Measurements from ENCODE around the gene PI4KB. TPM values are rescaled to one million over a fixed set of nuclear protein-coding genes. Genes with fewer than 3 reads are reported as not detected.
A peak's percentile ranks its signal among the peaks of the same experiment; 100 is the strongest.

Gene PI4KB
- total RNA-seq, 1 donor from 2014 or later, result 59.5 TPM

DNA sequence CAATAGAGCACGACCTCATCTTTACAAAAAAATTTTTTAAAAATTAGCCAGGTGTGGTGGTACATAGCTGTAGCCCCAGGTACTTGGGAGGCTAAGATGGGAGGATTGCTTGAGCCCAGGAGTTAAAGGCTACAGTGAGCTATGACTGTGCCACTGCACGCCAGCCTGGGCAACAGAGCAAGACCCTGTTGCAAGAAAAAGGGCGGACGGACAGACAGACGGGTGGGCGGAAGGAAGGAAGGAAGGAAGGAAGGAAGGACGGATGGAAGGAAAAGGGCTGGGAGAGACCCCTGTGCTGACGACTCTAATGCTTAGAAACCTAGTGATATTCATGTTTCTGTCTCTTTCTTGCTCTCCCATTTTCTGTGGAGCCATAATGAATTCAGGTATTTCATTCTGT, 14.4 kb downstream of the PI4KB start:
- DNase-seq (ENCODE audit: low read depth), result no peak

GRCh38 chr1:151312411-151312810, 14.8 kb downstream of the PI4KB start:
- no peak for DNase-seq (ENCODE audit: low read depth)

- DNase-seq (ENCODE audit: low read depth), result peak; percentile 98
Measured at GRCh38 chr1:151311589-151312331, 15.5 kb downstream of the PI4KB start.

GRCh38 chr1:151311011-151311410, 16.2 kb downstream of the PI4KB start:
- no peak for DNase-seq (ENCODE audit: low read depth)

DNA sequence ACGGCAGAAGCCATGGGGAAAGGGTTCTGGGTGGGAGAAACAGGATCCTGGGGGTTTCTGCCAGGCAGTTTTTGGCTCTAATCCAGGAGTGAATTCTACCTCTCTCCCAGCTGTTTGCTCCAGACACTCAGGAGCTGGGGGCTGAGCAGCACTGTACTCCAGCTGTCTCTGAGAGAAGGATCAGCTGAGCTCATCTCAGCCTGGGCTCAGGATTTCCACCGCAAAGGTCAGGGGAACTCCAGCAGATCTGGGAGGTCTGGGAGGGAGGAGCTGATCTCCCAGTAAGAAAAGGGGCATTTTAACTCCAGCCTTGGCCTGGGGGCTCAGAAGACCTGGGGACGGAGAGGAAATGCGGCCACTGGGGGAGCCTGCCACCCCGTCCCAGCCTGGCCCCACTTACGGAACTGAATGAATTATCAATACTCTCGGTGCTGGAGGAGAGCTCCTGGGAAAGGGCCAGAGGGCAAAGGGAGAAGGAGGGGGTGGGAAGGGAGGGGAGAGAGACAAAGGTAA, 17.3 kb downstream of the PI4KB start:
- DNase-seq (ENCODE audit: low read depth), result peak; percentile 92

DNA sequence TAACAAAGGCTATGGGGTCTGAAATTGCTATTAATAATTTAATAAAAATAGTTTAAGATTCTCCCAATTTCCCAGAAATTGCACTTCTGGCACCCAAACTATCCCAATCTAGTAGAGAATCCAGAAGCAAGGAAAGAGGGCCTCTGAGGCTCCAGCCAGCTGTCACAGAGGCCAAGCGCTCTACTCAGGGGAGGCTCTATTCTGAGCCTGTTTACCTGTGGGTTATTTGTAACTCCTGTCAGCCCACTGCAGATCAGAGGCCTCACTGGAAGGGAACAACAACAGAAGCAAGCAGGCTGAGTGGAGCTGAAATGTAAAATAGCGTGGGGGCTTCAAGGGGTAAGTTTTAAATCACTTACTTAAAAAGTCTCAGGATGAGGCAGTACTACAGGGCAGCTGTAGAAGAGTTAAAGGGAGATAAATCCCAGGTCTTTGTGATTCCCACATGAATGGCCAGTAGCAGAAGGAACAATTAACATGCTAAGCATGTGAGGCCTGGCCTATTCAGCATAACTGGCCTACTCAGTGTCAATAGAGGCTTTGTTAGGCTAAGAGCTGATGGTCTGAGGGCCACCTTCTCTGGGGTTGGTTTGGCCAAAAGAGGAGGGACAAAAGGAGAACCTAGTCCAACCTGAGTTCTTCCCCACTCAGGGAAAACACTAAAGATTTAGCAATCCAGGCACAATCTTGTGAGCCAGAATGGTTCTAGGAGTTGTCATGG, 32.3 kb downstream of the PI4KB start:
- no peak for DNase-seq (ENCODE audit: low read depth)

GRCh38 chr1:151293093-151293492, 34.1 kb downstream of the PI4KB start:
- DNase-seq (ENCODE audit: low read depth), result no peak

DNA sequence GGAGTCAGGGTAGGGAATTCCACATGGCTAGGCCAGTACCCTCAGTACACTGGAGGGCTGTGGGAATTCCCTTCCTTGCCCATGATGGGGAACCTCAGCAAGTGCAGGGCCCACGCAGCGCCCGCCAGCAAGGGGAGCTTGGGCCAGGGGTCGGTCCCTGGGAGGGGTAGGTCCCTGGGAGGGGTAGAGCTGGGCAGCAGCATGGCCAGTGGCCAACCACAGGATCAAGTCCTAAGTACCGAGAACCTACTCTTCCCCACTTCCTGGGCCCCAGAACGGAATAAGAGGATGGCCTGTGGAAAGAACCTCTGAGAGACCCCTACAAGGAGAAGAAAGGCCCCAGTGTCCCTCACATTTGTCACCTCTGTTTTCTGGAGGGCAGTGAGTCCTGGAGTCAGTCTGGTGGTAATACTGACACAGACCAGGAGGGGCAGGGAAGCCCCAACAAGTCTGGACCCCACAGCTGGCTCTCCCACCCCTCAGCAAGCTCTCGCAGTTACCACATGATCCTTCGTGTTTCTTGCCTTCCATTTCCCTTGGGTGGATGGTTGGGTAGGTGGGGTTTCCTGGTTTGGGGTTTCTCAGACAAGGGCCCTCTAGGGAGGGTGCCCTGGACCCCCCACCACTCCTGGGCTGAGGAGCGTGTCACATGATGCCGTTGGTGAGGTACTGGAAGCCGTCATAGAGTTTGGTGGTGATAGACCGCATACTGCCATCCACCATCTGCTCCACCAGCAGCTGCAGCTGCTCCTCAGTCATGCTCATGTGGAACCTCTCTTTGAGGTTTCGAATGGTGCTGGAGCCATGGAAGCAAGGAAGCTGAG, 34.8 kb downstream of the PI4KB start:
- peak; percentile 92 for DNase-seq (ENCODE audit: low read depth)

- DNase-seq (ENCODE audit: low read depth), result no peak
Measured at GRCh38 chr1:151290709-151291303, 36.4 kb downstream of the PI4KB start.

DNA sequence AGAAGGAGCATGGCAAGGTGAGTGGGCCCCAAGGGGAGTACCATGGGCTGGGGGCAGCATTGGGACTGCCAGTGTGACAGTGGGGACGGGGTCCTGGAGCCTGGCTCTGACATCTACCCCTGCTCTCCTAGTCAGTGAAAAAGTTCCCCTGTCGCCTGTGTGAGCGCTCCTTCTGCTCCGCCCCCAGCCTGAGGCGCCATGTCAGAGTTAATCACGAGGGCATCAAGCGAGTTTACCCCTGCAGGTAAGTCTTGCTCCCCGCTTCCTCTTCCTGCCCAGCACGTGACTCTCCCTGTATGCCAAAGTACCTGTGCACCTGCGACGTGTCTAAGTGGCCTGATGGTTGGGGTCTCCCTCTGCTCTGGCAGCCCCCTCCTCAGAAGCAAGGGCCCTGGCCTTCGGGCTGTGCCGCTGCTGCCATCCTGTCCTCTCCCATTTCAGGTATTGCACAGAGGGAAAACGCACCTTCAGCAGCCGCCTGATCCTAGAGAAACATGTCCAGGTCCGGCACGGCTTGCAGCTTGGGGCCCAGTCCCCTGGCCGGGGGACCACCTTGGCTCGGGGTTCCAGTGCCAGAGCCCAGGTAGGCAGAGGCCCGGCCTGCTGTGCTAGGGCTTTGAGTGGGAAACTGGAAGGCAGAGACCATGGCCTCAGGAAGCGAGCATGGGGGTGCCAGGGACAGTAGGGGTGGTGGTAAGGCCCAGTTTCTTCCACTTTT, 37.1 kb downstream of the PI4KB start:
- no peak for DNase-seq (ENCODE audit: low read depth)

DNA sequence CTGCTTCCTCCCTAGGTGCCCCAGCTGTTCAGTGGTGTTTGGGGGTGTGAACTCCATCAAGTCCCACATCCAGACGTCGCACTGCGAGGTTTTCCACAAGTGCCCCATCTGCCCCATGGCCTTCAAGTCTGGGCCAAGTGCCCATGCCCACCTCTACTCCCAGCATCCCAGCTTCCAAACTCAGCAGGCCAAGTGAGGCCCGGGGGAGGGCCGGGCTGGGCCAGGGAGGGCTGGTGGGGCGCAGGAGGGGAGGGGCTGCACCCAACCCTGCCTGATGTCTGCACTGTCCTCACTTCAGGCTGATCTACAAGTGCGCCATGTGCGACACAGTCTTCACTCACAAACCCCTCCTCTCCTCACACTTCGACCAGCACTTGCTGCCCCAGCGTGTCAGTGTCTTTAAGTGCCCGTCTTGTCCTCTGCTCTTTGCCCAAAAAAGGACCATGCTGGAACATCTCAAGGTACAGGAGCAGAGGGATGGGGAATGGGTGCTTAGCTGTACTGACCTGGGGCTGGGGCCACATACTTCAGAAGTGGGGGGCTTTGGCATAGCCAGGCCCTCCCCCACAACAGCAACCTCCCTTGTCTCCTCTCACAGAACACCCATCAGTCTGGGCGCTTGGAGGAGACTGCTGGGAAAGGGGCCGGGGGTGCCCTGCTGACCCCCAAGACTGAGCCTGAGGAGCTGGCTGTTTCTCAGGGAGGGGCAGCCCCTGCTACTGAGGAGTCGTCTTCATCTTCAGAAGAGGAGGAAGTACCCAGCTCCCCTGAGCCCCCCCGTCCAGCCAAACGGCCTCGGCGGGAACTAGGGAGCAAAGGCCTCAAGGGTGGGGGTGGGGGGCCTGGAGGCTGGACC, 37.9 kb downstream of the PI4KB start:
- no peak for DNase-seq (ENCODE audit: low read depth)

- DNase-seq (ENCODE audit: low read depth), result no peak
Measured at GRCh38 chr1:151288502-151288901, 38.7 kb downstream of the PI4KB start.

GRCh38 chr1:151287767-151288500, 39.3 kb downstream of the PI4KB start:
- DNase-seq (ENCODE audit: low read depth), result no peak

GRCh38 chr1:151287341-151287699, 39.9 kb downstream of the PI4KB start:
- DNase-seq (ENCODE audit: low read depth), result no peak

DNA sequence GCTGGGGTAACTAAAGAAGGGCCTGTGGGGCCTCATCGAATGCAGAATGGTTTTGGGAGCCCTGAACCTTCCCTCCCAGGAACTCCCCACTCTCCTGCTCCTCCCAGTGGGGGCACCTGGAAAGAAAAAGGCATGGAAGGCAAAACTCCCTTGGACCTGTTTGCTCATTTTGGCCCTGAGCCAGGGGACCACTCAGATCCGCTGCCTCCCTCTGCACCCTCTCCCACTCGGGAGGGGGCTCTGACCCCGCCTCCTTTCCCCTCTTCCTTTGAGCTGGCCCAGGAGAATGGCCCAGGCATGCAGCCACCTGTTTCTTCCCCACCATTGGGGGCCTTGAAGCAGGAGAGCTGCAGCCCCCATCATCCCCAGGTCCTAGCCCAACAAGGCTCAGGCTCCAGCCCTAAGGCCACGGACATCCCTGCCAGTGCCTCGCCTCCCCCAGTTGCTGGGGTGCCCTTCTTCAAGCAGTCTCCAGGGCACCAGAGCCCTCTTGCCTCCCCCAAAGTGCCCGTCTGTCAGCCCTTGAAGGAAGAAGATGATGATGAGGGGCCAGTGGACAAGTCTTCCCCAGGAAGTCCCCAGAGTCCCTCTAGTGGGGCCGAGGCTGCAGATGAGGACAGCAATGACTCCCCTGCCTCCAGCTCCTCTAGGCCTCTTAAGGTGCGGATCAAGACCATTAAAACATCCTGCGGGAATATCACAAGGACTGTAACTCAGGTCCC, 40.4 kb downstream of the PI4KB start:
- DNase-seq (ENCODE audit: low read depth), result no peak

GRCh38 chr1:151284013-151284577, 43.1 kb downstream of the PI4KB start:
- no peak for DNase-seq (ENCODE audit: low read depth)

DNA sequence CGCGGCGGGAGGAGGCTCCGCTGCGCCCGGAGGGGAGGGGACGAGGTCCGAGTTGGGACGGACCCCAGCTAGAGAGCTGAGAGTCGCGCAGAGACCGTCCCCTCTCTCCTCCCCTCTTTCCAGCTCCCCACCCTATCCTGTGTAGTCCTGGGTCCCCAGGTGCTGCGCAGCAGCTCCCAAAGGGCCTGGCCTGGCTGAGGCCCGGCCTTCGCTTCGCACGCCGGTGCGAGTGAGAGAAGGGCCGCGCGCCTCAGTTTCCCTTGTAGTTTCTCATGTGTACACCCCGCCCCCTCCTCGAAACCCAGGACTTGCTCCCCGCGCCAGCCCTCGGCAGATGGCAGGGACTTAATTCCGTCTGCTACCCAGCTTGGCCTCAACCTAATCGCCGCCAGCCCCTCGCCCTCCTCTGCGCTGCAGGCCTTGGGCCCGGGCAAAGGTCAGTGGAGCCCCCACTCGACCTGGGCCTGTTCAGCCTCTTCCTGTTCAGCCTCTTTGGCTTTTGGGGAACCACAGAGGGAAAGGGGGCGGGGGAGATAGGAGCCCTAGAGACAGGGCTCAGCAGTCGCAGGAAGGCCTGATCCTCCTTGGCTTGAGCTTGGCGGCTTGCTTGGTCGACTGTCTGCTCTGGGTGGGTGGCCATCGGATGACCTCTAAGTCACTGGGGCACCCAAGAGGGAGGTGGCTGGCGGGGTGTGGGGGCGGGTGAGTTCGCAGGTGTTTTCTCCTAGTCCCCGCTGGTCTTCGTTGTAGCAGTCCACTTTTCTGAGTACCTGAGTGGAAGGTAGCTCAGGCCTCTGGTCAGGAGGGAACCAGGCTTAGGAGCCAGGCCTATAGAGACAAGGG, 44.1 kb downstream of the PI4KB start:
- DNase-seq (ENCODE audit: low read depth), result peak; percentile 16
